K562 (cell line): ENCODE data around the gene SLC26A11. TPM values are rescaled to one million over a fixed set of nuclear protein-coding genes. Genes with fewer than 3 reads are reported as not detected.

Experiments
- ATAC-seq: fragments of 200-7000 bp; cut with Tn5 transposase; 3 replicates; pipeline ENCODE4 v1.9.1; 2020; ENCODE audit warnings: moderate library complexity
- BruUV-seq: library from RNA; stranded (reverse); fragments of 400-500 nt; replicated peaks from 2 replicates; lab custom pipeline; 2021; lab: Mats Ljungman, UMichigan
- CTCF ChIA-PET: fragments of 300-600 bp; formaldehyde crosslinking; extraction: SDS; loops from one replicate; lab custom pipeline; 2021; ENCODE audit warnings: low intra/inter-chr PET ratio; lab: Yijun Ruan, JAX
- POLR2A ChIA-PET: fragments of 300-600, 350-650 bp; sonication (Branson Sonifier 250); formaldehyde crosslinking; extraction: SDS; loops from one replicate; lab custom pipeline; 2021; ENCODE audit warnings: antibody characterized with exemption, inconsistent platforms; lab: Yijun Ruan, JAX
- DNase-seq, 4 experiments: peaks; one replicate each; pipeline versions ENCODE4 v3.0.0 to v3.0.0-alpha.2; 2011 to 2018; ENCODE audit warnings: low spot score in 3 of 4, mixed read lengths in 3 of 4; ENCODE audit errors: extremely low read depth in 1 of 4
- FAIRE-seq: peaks from 2 replicates; lab custom pipeline; 2011; peaks lifted over from hg19 to GRCh38; lab: Jason Lieb, UNC
- H2AFZ ChIP-seq: 2 replicates; pipeline ENCODE4 v1.6.0; 2011; ENCODE audit warnings: low read depth, low read length, control low read depth, inconsistent platforms
- H3K27ac ChIP-seq: fragments of 200-600 bp; 3 replicates; pipeline ENCODE4 v1.8.0; 2011; ENCODE audit warnings: low read depth, mild to moderate bottlenecking, control low read depth, inconsistent platforms, low read length, moderate library complexity, mixed read lengths; ENCODE audit errors: extremely low read depth
- H3K27me3 ChIP-seq, 2 experiments: fragments of 300-600 bp in 1 of 2; 2 replicates in 1 of 2; 3 replicates in 1 of 2; pipeline versions ENCODE4 v1.6.0 to v1.8.0; 2011; ENCODE audit warnings: inconsistent platforms in 2 of 2, low read length in 2 of 2, mild to moderate bottlenecking in 1 of 2, mixed read lengths in 1 of 2, moderate library complexity in 1 of 2; ENCODE audit not compliant: control insufficient read depth in 2 of 2, insufficient read depth in 2 of 2
- H3K36me3 ChIP-seq: fragments of 300-600 bp; 3 replicates; pipeline ENCODE4 v1.8.0; 2011; ENCODE audit warnings: mild to moderate bottlenecking, low read length, inconsistent platforms; ENCODE audit not compliant: control insufficient read depth, insufficient read depth
- H3K4me1 ChIP-seq, 2 experiments: fragments of 200-600 bp in 1 of 2; replicated peaks in 1 of 2; 2 replicates in 1 of 2; 3 replicates in 1 of 2; pipeline versions ENCODE4 v1.5.1 to v1.8.0; 2011; ENCODE audit warnings: inconsistent platforms in 2 of 2, low read length in 2 of 2, mild to moderate bottlenecking in 1 of 2, mixed read lengths in 1 of 2, moderate library complexity in 1 of 2; ENCODE audit not compliant: control insufficient read depth in 2 of 2, insufficient read depth in 2 of 2
- H3K4me2 ChIP-seq: 2 replicates; pipeline ENCODE4 v1.6.1; 2011; ENCODE audit warnings: low read length, control low read depth, inconsistent platforms, mixed read lengths; ENCODE audit not compliant: insufficient read depth
- H3K4me3 ChIP-seq: fragments of 200-600 bp; sonication (generic), shearing (Covaris generic); 2 replicates; pipeline ENCODE4 v1.5.1; 2016; ENCODE audit warnings: control low read depth, inconsistent platforms
- H3K79me2 ChIP-seq: fragments of 200-600 bp; 3 replicates; pipeline ENCODE4 v1.8.0; 2011; ENCODE audit warnings: low read length, inconsistent platforms; ENCODE audit not compliant: control insufficient read depth, insufficient read depth
- H3K9ac ChIP-seq, 2 experiments: 2 replicates each; pipeline versions ENCODE4 v1.6.0 to v1.6.1; 2011; ENCODE audit warnings: low read depth in 2 of 2, low read length in 2 of 2, control low read depth in 1 of 2, inconsistent platforms in 1 of 2, mild to moderate bottlenecking in 1 of 2, mixed read lengths in 1 of 2; ENCODE audit not compliant: insufficient read depth in 1 of 2
- H3K9me1 ChIP-seq: one replicate; pipeline ENCODE4 v1.6.0; 2011; ENCODE audit warnings: inconsistent platforms, mild to moderate bottlenecking, low read length, moderate library complexity; ENCODE audit not compliant: control insufficient read depth, insufficient read depth
- H3K9me3 ChIP-seq: replicated peaks from 2 replicates; pipeline ENCODE4 v1.5.1; 2011; ENCODE audit warnings: low read depth, low read length, inconsistent platforms; ENCODE audit not compliant: control insufficient read depth, insufficient read depth
- H4K20me1 ChIP-seq: replicated peaks from 2 replicates; pipeline ENCODE4 v1.6.1; 2011; ENCODE audit warnings: low read length, inconsistent platforms, mixed read lengths; ENCODE audit not compliant: control insufficient read depth, insufficient read depth
- EP400 ChIP-seq: fragments of 450-650 bp; IDR thresholded peaks from 2 replicates; pipeline ENCODE4 v1.6.1; 2017; ENCODE audit warnings: antibody characterized with exemption, mild to moderate bottlenecking, moderate library complexity
- GABPB2 ChIP-seq: fragments of 250-450 bp; sonication (Bioruptor Pico); conservative IDR thresholded peaks from 2 replicates; pipeline ENCODE4 v1.5.1; 2021; ENCODE audit warnings: mild to moderate bottlenecking
- KDM1A ChIP-seq, 2 experiments: fragments of 450-650 bp; IDR thresholded peaks; 2 replicates each; pipeline ENCODE4 v1.6.1; 2016; ENCODE audit warnings: mild to moderate bottlenecking in 2 of 2
- MCM2 ChIP-seq: fragments of 450-650 bp; IDR thresholded peaks from 2 replicates; pipeline ENCODE4 v1.6.1; 2017; ENCODE audit warnings: low read depth, mild to moderate bottlenecking
- TFE3 ChIP-seq: fragments of 450-650 bp; formaldehyde crosslinking; IDR thresholded peaks from 2 replicates; pipeline ENCODE4 v1.4.0; 2020; ENCODE audit warnings: mild to moderate bottlenecking, mixed read lengths
- WGBS: fragments of 100-300 bp; shearing (Covaris generic); methylation state at CpG from one replicate; pipeline ENCODE4 v1.1.6; 2016; ENCODE audit warnings: low coverage, mixed read lengths; ENCODE audit not compliant: insufficient coverage; ENCODE audit errors: missing lambda C conversion rate; 5-methylcytosine and 5-hydroxymethylcytosine counted together
- in situ Hi-C: fragments of 300-500 bp; cut with MboI; formaldehyde crosslinking; loops from 4 replicates; pipeline ENCODE4 v1.15.0; 2018; ENCODE audit warnings: inconsistent platforms, mixed read lengths
- intact Hi-C: fragments of 100-400 bp; cut with micrococcal nuclease; formaldehyde crosslinking; loops from 2 replicates; pipeline ENCODE4 v1.14.2; 2022
- polyA plus RNA-seq, 8 experiments: library from polyadenylated mRNA; depleted of rRNA in 4 of 8; stranded (reverse) in 5 of 8; unstranded in 3 of 8; fragments of >200 nt; fragmentation: Nextera tagmentation in 2 of 8; fragmentation: Illumina TruSeq in 1 of 8; extraction: Ambion mirVana in 2 of 8; extraction: Trizol in 1 of 8; gene quantifications; 2 replicates each; pipeline versions ENCODE4 v1.2.1 to v1.2.3, GENCODE V29; 2011 to 2014; ENCODE audit warnings: inconsistent platforms in 1 of 8, missing spikeins in 1 of 8
- total RNA-seq, 7 experiments: library from RNA; depleted of rRNA in 6 of 7; stranded (reverse); fragments of >200 nt in 6 of 7; fragmentation: Illumina TruSeq in 2 of 7; extraction: Trizol in 2 of 7; gene quantifications; 2 replicates each; pipeline versions ENCODE4 v1.2.1 to v1.2.3, GENCODE V29; 2011 to 2021; ENCODE audit warnings: low replicate concordance in 1 of 7

SLC26A11 gene
- total and polyA plus RNA-seq, 9 of the 15 experiments (the other 6 are each of a cell fraction or from before 2014, with no cell fraction given), result 0.06 to 3.1 (median 1.2) TPM; not detected in 1

- no peaks in the 10 kb centered on the region for H3K36me3 ChIP-seq
- no peak for FAIRE-seq
- WGBS, result 15% methylated on average over 6 of the region's 7 CpGs
- peaks cover 0 to 8% of the 10 kb centered on the region in 2 experiments; a peak in 2 of 5 replicates for H3K4me1 ChIP-seq
- peaks cover 25 to 68% of the 10 kb centered on the region in 2 experiments for H3K27me3 ChIP-seq
- ATAC-seq, result no peak
- H3K4me3 ChIP-seq, result no peak overlapping the region
- BruUV-seq, result no TSS peak
- H3K4me2 ChIP-seq, result no peak overlapping the region
- ChIA-PET POLR2A (interaction anchor here (0.8 kb wide), 1 partner anchor 11 kb away, joined by 3 read pairs; no protein-coding TSS in a partner anchor), CTCF (no interaction called here)
- H4K20me1 ChIP-seq, result no peaks in the 10 kb centered on the region
- TF ChIP-seq GABPB2 (CRISPR knock-in tag) (no peak), TFE3 (CRISPR knock-in tag) (no peak)
- no peak overlapping the region for H3K9ac ChIP-seq
- no peak overlapping the region for H2AFZ ChIP-seq
- in situ Hi-C loops, result no loop called here
- intact Hi-C loops, result no loop called here
- no peaks in the 10 kb centered on the region for H3K9me1 ChIP-seq
- no peak for DNase-seq
- no peaks in the 10 kb centered on the region for H3K79me2 ChIP-seq
- no peaks in the 10 kb centered on the region for H3K9me3 ChIP-seq
- H3K27ac ChIP-seq, result no peak overlapping the region
Measured at GRCh38 chr17:80171681-80172080, 48.5 kb upstream of the SLC26A11 start.

- Histone ChIP-seq H3K9ac (no peak overlapping the region), H4K20me1 (no peaks in the 10 kb centered on the region), H3K9me3 (no peaks in the 10 kb centered on the region), H3K4me3 (no peak overlapping the region), H3K27me3 (peaks cover 31 to 69% of the 10 kb centered on the region in 2 experiments), H3K79me2 (no peaks in the 10 kb centered on the region), H3K27ac (no peak overlapping the region), H3K9me1 (no peaks in the 10 kb centered on the region), H2AFZ (no peak overlapping the region), H3K4me1 (peaks cover 0 to 8% of the 10 kb centered on the region in 2 experiments; a peak in 2 of 5 replicates), H3K36me3 (no peaks in the 10 kb centered on the region), H3K4me2 (no peak overlapping the region)
- FAIRE-seq, result no peak
- ChIA-PET CTCF (no interaction called here), POLR2A (no interaction called here)
- intact Hi-C loops (no loop called here), in situ Hi-C loops (no loop called here)
- no TSS peak for BruUV-seq
- no peak for TF ChIP-seq EP400
- TF ChIP-seq KDM1A (IDR thresholded peaks at IDR 0.05), result no peak
- TF ChIP-seq MCM2, result no peak
- 68% methylated on average over 9 of the region's 12 CpGs for WGBS
- ATAC-seq, result no peak
- no peak for DNase-seq
Measured at GRCh38 chr17:80173126-80173525, 47.1 kb upstream of the SLC26A11 start.
